OCI-M2 (cell line): Measurements from ENCODE around the gene TMEM258.

Source experiments
- DNase-seq: peaks from one replicate; lab custom pipeline; 2025; ENCODE audit not compliant: unreplicated experiment; lab: John Stamatoyannopoulos, UW

Gene TMEM258

GRCh38 chr11:61797263-61797944 lies 5.0 kb upstream of the TMEM258 start:
- DNase-seq: no peak

DNA sequence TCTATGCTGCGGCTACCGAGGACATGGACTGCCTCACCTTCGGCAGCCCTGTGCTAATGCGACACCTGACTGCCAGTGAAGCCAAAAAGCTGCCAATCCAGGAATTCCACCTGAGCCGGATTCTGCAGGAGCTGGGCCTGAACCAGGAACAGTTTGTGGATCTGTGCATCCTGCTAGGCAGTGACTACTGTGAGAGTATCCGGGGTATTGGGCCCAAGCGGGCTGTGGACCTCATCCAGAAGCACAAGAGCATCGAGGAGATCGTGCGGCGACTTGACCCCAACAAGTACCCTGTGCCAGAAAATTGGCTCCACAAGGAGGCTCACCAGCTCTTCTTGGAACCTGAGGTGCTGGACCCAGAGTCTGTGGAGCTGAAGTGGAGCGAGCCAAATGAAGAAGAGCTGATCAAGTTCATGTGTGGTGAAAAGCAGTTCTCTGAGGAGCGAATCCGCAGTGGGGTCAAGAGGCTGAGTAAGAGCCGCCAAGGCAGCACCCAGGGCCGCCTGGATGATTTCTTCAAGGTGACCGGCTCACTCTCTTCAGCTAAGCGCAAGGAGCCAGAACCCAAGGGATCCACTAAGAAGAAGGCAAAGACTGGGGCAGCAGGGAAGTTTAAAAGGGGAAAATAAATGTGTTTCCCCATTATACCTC lies 3.6 kb upstream of the TMEM258 start:
- DNase-seq: no peak

GRCh38 chr11:61795459-61795858 lies 3.1 kb upstream of the TMEM258 start:
- no peak for DNase-seq

GRCh38 chr11:61794579-61794978 lies 2.2 kb upstream of the TMEM258 start:
- DNase-seq: no peak

GRCh38 chr11:61793829-61794204 lies 1.4 kb upstream of the TMEM258 start:
- DNase-seq: no peak

- no peak for DNase-seq
Measured at GRCh38 chr11:61793083-61793828, 857 bp upstream of the TMEM258 start.

GRCh38 chr11:61791737-61792309 lies 576 bp downstream of the TMEM258 start:
- no peak for DNase-seq

GRCh38 chr11:61787928-61788491 lies 4.4 kb downstream of the TMEM258 start:
- no peak for DNase-seq

- DNase-seq: no peak
Measured at GRCh38 chr11:61785837-61786402, 6.5 kb downstream of the TMEM258 start.

DNA sequence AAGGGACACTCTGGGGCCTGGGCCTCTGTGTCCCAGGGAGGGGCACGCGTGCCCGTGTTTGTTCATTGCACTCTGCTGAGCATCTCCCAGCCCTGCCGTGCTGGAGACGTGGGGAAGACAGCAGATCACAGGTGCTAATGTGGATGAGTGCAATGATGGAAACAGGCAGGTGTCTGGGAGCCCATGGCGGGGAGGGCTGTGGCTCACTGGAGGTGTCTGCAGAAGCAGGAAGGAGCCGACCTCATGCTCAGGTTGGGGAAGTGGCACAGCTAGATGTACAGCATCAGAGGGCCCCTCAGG lies 7.9 kb downstream of the TMEM258 start:
- DNase-seq: no peak

DNA sequence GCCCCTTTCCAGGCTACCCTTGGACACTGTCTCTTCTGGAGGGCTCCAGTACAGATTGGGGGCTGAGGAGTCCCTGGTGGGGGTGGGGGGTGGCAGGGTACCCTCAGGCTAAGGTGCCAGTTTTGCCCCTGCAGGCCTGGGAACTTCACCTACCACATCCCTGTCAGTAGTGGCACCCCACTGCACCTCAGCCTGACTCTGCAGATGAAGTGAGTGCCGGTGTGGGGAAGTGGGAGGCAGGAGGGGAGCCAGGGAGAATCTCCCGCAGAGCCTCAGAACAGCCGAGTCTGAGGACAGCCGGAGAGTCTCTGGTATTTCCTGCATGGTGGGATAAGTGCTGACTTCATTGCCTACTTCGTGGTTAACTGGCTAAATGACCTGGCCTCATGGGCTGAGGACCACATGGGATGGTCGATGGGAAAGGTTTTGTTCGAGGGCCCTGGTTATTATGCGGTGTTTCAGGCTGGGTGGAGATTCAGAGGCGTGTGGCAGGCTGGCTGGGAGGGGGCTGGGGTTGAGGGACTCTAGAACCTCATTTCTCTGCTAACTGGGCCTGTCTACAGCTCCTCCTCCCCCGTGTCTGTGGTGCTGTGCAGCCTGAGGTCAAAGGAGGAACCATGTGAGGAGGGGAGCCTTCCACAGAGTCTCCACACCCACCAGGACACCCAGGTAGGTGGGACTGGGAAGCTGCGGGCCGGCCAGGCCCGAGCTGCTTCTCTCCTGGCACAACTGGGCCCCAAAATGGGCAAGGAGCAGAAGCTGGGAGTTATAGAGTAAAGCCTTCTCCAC lies 8.5 kb downstream of the TMEM258 start:
- no peak for DNase-seq

DNA sequence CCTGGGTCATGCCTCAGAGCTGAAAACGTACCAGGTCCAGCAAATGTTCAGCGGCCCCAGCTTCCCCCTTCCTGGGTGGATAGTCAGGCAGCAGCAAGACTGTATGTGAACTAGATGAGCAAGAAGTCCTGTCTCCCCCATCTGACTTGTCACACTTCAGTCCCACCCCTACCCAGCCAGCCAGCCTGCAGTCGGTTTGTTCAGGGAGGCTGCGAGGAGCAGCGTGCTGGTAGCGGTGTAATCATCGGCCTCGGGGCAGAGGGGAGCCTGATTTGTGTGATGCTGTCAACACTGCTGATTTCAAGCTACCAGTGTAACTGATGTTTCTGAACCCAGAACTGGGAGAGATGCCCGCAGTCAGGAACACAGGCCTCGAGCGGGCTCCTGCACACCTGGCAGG lies 9.6 kb downstream of the TMEM258 start:
- no peak for DNase-seq

DNA sequence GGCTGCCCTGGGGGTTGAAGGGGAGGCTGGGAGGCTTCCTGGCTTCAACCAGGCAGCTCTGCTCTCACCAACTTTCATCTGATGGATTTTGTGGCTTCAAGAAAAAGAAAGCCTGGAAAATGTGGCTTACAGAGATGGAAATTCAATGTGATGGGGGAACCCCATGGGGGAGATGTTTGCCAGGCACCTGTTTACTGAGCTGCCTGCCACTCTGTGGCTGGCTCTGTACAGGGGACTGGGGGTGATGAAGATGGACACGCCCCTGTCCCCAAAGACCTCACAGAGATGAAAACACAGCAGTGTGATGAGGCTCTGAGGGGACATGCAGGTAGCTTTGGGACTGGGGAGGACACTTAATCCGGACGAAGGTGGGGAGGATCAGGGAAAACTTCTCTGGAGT lies 10.1 kb downstream of the TMEM258 start:
- no peak for DNase-seq

DNA sequence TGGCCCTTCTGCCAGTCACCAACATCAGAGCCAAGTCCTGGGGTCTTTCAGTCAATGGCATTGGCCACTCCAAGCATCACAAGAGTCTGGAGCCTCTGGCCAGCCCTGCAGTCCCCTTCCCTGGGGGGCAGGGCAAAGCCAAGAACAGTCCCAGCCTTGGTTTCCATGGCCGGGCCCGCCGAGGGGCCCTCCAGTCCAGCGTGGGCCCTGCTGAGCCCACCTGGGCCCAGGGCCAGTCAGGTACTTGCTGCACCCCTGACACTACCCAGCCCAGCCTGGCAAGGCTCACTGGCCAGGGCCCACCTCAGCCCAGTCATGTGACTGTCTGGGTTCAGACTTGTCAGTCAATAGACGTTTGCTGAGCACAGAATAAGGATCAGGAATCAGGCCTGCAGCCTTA lies 10.8 kb downstream of the TMEM258 start:
- no peak for DNase-seq

DNA sequence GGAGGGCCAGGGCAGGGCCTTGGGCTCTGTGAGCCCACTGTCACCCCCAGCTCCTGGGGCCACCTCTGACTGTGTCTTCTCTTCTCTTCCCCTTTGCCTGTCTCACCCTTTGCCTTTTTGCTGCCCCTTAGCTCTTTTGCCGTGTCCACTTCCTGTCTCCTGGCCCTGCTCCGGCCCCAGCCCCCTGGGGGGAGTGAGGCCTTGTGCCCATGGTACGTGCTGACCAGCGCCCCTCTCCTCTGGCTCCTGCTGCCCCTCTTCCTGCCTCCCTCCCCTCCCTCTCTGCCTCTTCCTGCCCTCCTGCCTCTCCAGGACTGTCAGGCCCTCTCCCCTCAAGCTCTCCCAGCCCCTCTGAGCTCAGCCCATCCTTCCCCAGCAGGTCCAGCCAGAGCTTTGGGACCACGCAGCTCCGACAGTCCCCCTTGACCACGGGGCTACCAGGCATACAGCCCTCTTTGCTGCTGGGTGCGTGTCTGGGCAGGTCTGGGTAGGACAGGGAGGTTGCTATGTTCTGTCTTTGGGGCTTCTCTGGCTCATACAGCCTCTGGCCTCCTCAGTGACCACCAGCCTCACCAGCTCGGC lies 11.7 kb downstream of the TMEM258 start:
- DNase-seq: no peak

- no peak for DNase-seq
Measured at GRCh38 chr11:61779666-61780525, 12.5 kb downstream of the TMEM258 start.

- DNase-seq: no peak
Measured at GRCh38 chr11:61778920-61779650, 13.3 kb downstream of the TMEM258 start.

DNA sequence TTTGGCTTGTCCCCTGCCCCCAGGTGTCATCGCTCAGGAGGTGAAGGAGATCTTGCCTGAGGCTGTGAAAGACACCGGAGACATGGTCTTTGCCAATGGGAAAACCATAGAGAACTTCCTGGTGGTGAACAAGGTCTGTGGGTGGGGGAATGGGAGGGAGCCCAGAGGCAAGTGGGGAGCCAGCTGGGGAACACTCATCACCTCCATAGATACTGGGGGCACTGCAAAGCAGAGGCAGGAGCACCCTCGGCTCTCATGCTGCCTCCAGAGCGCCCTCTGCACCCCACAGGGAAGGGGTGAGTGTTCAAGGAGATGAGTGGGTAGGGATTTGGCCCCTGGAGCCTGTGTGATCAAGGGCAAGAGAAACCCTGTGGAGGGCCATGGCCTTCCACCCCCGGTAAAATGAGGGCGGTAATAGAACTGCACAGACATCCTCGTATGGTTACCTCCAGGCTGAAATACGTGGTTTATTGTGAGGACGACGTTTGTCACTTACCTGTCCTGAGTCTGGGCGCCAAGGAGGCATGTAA lies 14.0 kb downstream of the TMEM258 start:
- no peak for DNase-seq
